Urinary bladder (tissue), 4 donors: ENCODE measurements around the gene ALAS1. TPM values are rescaled to one million over a fixed set of nuclear protein-coding genes. Genes with fewer than 3 reads are reported as not detected.

Experiments used
- DNase-seq: peaks from one replicate; pipeline ENCODE4 v3.0.0-alpha.2; 2015; ENCODE audit errors: extremely low spot score
- H3K27ac ChIP-seq: one replicate; pipeline ENCODE4 v1.5.1; 2013; ENCODE audit warnings: low read depth, mild to moderate bottlenecking, moderate library complexity
- H3K36me3 ChIP-seq: one replicate; pipeline ENCODE4 v1.6.1; 2013; ENCODE audit warnings: mild to moderate bottlenecking, moderate library complexity; ENCODE audit not compliant: insufficient read depth
- H3K4me1 ChIP-seq: one replicate; pipeline ENCODE4 v1.6.1; 2013; ENCODE audit warnings: mild to moderate bottlenecking, moderate library complexity; ENCODE audit not compliant: insufficient read depth
- H3K4me3 ChIP-seq: one replicate; pipeline ENCODE4 v1.5.1; 2013; ENCODE audit warnings: low read depth, low read length
- WGBS: extraction: QIAGEN DNeasy Blood & Tissue Kit; methylation state at CpG from one replicate; pipeline ENCODE4 v1.1.7; 2013; 5-methylcytosine and 5-hydroxymethylcytosine counted together
- polyA plus RNA-seq: library from polyadenylated mRNA; stranded (reverse); fragments of 200-250 nt; gene quantifications from one replicate; pipeline ENCODE4 v1.2.3, GENCODE V29; 2013
- total RNA-seq: library from RNA; depleted of rRNA; stranded (reverse); fragments of >200 nt; gene quantifications from one replicate; pipeline ENCODE4 v1.2.3, GENCODE V29; 2014
- donor health status: healthy with polysubstance abuse.
- donor health status: healthy.

The ALAS1 gene
- total and polyA plus RNA-seq, 2 donors: 24.1 to 56.7 TPM

DNA sequence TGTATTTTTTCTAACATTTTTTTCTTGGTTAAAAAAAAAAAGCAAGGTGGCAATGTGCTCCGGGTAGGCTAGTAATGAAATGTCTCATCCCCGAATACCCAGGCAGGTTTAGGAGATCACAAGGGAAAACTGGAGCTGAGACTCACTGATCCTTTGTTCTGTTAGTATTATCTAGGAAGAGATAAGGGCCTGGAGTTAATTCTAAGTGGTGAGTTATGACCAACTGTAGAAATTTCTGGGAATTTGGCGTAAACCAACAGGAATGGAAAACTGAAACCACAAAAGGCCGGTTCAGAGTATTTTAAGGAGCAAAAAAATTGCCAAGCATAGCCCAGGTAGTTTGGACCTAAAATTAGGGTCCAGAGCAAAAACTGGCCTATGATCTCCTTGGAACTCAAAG is 60.0 kb downstream of the ALAS1 start:
- Histone ChIP-seq H3K4me3 (no peak overlapping the region), H3K36me3 (peaks cover 5% of the 10 kb centered on the region), H3K27ac (no peak overlapping the region), H3K4me1 (no peaks in the 10 kb centered on the region)
- DNase-seq: no peak
- 73% methylated on average over 4 of the region's 4 CpGs for WGBS

DNA sequence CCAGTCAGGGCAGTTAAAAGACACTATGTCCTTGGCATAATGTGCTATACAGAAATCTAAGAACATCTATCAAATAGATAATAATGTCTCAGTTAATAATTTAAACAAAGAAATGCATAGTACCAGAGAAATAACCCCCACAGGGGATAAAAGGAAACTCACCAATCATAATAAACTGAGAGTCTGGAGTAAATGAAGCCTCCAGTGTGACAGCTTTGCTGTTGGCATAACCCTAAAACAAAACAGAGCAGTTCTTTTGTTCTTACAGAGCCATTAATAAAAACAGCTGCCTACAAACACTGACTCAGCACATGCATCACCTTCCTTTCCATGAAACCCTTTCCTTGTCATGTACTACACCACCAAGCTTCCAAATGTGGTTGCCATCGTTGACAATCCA is 61.1 kb downstream of the ALAS1 start:
- no peak for DNase-seq
- H3K4me1 ChIP-seq: no peaks in the 10 kb centered on the region
- no peak overlapping the region for H3K27ac ChIP-seq
- 86% methylated on average over 1 of the region's 1 CpG for WGBS
- peaks cover 8% of the 10 kb centered on the region for H3K36me3 ChIP-seq
- H3K4me3 ChIP-seq: no peak overlapping the region

DNA sequence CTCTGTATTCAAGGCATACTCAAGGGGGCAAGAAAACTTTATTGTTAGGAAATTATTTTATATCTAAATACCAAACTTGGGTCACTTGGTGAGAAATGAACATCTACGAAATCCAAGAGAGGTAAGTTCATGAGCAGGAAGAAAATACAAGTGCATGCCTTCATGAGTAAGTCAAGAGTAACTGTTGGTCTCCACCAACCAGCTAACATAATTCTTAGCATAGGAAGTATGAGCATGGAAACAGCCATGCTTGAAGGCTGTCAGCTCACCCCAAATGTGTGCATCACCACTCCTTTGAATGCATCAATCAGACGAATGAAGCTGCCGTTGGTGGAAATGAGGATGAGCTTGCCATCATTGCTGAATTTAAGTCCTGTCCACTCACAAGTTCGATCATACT is 61.5 kb downstream of the ALAS1 start:
- 88% methylated on average over 4 of the region's 4 CpGs for WGBS
- Histone ChIP-seq H3K36me3 (peaks cover 8% of the 10 kb centered on the region), H3K4me3 (no peak overlapping the region), H3K4me1 (no peaks in the 10 kb centered on the region), H3K27ac (no peak overlapping the region)
- no peak for DNase-seq

DNA sequence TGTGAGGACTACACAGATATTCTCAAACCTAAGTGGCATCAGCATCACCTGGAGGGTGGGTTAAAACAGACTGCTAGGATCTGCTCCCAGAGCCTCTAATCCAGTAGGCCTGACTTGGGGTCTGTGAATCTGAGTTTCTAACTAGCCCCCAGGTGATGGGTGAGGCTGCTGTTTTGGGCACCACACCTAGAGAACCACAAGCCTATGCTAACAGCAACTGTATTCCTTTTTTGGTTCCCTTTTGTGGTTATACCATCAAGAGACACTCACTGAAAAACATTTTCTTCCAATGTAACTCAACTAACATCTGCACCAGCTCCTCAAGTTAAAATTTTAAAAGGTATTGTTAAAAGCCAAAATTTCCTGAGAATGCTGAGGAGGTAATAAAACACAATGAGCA is 64.5 kb downstream of the ALAS1 start:
- Histone ChIP-seq H3K4me1 (no peaks in the 10 kb centered on the region), H3K36me3 (peaks cover 4% of the 10 kb centered on the region), H3K4me3 (no peak overlapping the region), H3K27ac (no peak overlapping the region)
- no peak for DNase-seq

Other genes with a start within 250 kb of the ALAS1 start
- gene GPR62, start 242.8 kb upstream of the ALAS1 start, total RNA-seq: not detected
- 0.32 TPM for gene GPR62, start 242.8 kb upstream of the ALAS1 start, polyA plus RNA-seq
- gene PCBP4, start 230.7 kb upstream of the ALAS1 start, total RNA-seq: 22.4 TPM
- gene PCBP4, start 230.7 kb upstream of the ALAS1 start, polyA plus RNA-seq: 43.9 TPM
- gene ABHD14B, start 224.1 kb upstream of the ALAS1 start, total RNA-seq: 14.2 TPM
- gene ABHD14B, start 224.1 kb upstream of the ALAS1 start, polyA plus RNA-seq: 69.1 TPM
- 13.0 TPM for gene ABHD14A, start 223.1 kb upstream of the ALAS1 start, total RNA-seq
- gene ABHD14A, start 223.1 kb upstream of the ALAS1 start, polyA plus RNA-seq: 31.5 TPM
- 10.6 TPM for gene ACY1, start 214.6 kb upstream of the ALAS1 start, total RNA-seq
- gene ACY1, start 214.6 kb upstream of the ALAS1 start, polyA plus RNA-seq: 20.0 TPM
- 623 TPM for gene RPL29, start 202.3 kb upstream of the ALAS1 start, total RNA-seq
- gene RPL29, start 202.3 kb upstream of the ALAS1 start, polyA plus RNA-seq: 1,824 TPM
- gene DUSP7, start 141.6 kb upstream of the ALAS1 start, total RNA-seq: 8.2 TPM
- 14.3 TPM for gene DUSP7, start 141.6 kb upstream of the ALAS1 start, polyA plus RNA-seq
- gene POC1A, start 43.7 kb upstream of the ALAS1 start, total RNA-seq: 4.2 TPM
- gene POC1A, start 43.7 kb upstream of the ALAS1 start, polyA plus RNA-seq: 2.5 TPM
- gene TLR9, start 27.5 kb downstream of the ALAS1 start, total RNA-seq: 0.11 TPM
- gene TLR9, start 27.5 kb downstream of the ALAS1 start, polyA plus RNA-seq: 0.33 TPM
- gene TWF2, start 41.0 kb downstream of the ALAS1 start, total RNA-seq: 36.7 TPM
- 75.3 TPM for gene TWF2, start 41.0 kb downstream of the ALAS1 start, polyA plus RNA-seq
- gene PPM1M, start 47.6 kb downstream of the ALAS1 start, total RNA-seq: 12.3 TPM
- gene PPM1M, start 47.6 kb downstream of the ALAS1 start, polyA plus RNA-seq: 27.1 TPM
- 70.2 TPM for gene WDR82, start 80.5 kb downstream of the ALAS1 start, total RNA-seq
- 73.7 TPM for gene WDR82, start 80.5 kb downstream of the ALAS1 start, polyA plus RNA-seq
- gene GLYCTK, start 89.7 kb downstream of the ALAS1 start, total RNA-seq: 4.2 TPM
- gene GLYCTK, start 89.7 kb downstream of the ALAS1 start, polyA plus RNA-seq: 7.7 TPM
- 3.5 TPM for gene DNAH1, start 118.2 kb downstream of the ALAS1 start, total RNA-seq
- gene DNAH1, start 118.2 kb downstream of the ALAS1 start, polyA plus RNA-seq: 2.2 TPM
- gene BAP1, start 211.8 kb downstream of the ALAS1 start, total RNA-seq: 32.4 TPM
- gene BAP1, start 211.8 kb downstream of the ALAS1 start, polyA plus RNA-seq: 62.7 TPM
- gene PHF7, start 212.5 kb downstream of the ALAS1 start, total RNA-seq: 5.3 TPM
- gene PHF7, start 212.5 kb downstream of the ALAS1 start, polyA plus RNA-seq: 6.8 TPM
- 7.6 TPM for gene SEMA3G, start 246.9 kb downstream of the ALAS1 start, total RNA-seq
- 28.5 TPM for gene SEMA3G, start 246.9 kb downstream of the ALAS1 start, polyA plus RNA-seq